Loucy (cell line): ENCODE measurements around the gene NAPEPLD.

Experiments
- CTCF ChIP-seq: fragments of 200-600 bp; sonication (generic); conservative IDR thresholded peaks from 2 replicates; pipeline ENCODE4 v1.5.1; 2014; ENCODE audit warnings: mild to moderate bottlenecking, antibody characterized with exemption, low read length
- EZH2phosphoT487 ChIP-seq: fragments of 200-600 bp; IDR thresholded peaks from 2 replicates; pipeline ENCODE4 v1.6.1; 2018; ENCODE audit warnings: antibody characterized with exemption, mild to moderate bottlenecking, moderate library complexity, borderline replicate concordance

- TF ChIP-seq CTCF: no peak
- no peak for TF ChIP-seq EZH2phosphoT487
Measured at GRCh38 chr7:103148994-103149807, at the start of gene NAPEPLD.
